GM21515 (cell line): ENCODE data around the gene FIG4.
"Not testable (repeated sequence)": the region's sequence is repeated elsewhere in the genome, so short reads cannot be mapped to it uniquely, and the experiment has no call there.

Experiments
- ATAC-seq: cut with Tn5 transposase; IDR thresholded peaks from one replicate; pipeline ENCODE4 v1.9.1; 2021; ENCODE audit not compliant: unreplicated experiment

FIG4 gene

DNA sequence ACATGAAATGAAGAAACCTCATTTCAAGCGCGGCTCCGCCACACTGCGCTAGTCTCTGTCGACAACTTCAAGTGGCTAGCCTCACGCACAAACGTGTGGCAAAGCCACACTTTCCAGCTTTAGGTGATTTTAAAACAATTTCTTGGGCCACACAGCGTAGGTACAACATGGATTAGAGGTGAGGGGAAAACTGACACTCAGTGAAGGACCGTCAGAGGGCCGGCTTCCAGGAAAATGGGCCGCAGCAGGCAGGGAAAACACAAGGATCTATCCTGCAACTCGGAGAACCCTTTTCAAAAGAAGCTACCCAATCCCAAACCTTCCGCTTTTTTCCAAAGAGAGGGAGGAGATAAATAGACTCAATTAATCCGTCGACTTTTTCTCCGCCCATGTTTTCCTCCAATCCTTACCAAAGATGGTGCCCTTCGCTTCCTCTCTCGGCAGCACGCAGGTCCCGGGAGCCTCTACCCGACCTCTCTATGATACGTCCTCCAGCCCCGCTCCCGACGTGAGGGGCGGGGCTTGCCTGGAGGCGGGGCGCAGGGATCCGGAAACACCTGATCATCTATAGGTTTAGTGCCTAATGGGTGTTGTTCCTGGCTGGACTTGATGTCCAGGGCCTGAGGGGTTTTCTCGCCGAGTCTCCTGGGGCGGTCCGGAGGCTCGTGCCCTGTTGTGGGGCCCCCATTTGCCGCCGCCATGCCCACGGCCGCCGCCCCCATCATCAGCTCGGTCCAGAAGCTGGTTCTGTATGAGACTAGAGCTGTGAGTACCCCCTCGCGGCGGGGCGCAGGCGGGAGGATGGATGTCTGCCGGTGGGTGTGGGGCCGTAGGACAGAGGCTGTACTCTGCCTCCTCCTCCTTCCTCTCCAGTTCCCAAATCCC lies at the start of gene FIG4, which contains the start of gene AK9:
FIG4 (plus strand) TSS at position 560 of the 885 bp plus-strand sequence; CDS start at position 700, 140 bp downstream.
AK9 (minus strand) TSS at position 466 of the 885 bp plus-strand sequence. CDS start 15,457 bp downstream, outside the sequence.
- peak; percentile 96 for ATAC-seq

DNA sequence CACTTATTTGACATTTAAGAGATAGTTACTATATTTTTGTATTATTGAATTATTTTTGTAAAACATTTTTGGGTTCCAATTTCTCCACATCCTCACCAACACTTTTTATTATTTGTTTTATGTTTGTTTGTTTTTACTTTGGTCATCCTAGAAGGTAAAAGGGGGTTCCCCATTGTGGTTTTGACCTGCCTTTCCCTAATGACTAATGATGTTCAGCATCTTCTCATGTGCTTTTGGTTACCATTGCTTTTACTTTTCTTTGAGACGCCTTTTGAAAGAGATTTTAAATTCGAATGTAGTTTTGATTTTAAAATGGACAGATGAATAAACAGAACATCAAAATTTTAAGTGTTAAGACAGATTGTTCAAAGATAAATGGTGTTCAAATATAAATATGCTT lies 47.0 kb upstream of the FIG4 start:
- no peak for ATAC-seq

DNA sequence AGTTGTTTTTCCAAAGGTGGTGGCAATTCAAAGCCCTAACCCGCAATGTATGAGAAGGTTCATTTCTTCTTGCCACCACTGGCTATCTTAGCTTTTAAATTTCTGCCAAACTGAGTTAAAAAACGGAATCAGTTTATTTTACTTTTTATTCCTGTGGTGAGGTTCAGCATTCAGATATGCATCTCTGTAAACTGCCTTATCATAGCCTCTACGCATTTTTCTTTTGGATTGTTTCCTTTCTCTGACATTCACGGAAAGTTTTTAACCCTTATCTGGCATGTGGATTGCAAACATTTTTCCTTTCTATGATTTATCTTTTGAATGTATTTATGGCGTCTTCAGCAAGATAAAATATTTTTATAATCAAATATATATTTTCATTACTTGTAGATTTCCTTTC lies 37.8 kb upstream of the FIG4 start:
- ATAC-seq, result no peak

DNA sequence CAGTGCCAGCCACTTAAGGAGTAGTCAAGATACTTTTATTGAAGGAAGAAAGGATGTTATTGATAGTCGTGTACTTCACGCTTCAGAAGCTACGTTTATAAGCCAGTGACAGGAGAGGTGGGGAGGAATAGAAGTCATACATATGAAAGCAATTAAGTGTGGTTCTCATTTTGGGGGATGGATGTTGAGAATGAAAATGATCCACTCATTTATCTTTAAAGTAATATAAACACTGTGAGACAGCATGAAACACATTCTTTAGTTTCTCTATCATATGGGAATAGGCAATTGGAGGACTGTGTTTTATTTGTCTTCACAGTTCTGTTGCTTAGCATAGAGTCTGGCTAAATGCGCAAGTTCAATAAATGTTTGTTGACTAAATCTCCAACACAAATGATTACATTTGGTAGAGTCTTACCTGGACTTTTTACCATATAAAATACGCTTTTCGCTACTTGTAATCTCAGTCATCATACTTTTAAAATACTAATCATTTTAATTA lies 35.3 kb upstream of the FIG4 start:
- no peak for ATAC-seq

DNA sequence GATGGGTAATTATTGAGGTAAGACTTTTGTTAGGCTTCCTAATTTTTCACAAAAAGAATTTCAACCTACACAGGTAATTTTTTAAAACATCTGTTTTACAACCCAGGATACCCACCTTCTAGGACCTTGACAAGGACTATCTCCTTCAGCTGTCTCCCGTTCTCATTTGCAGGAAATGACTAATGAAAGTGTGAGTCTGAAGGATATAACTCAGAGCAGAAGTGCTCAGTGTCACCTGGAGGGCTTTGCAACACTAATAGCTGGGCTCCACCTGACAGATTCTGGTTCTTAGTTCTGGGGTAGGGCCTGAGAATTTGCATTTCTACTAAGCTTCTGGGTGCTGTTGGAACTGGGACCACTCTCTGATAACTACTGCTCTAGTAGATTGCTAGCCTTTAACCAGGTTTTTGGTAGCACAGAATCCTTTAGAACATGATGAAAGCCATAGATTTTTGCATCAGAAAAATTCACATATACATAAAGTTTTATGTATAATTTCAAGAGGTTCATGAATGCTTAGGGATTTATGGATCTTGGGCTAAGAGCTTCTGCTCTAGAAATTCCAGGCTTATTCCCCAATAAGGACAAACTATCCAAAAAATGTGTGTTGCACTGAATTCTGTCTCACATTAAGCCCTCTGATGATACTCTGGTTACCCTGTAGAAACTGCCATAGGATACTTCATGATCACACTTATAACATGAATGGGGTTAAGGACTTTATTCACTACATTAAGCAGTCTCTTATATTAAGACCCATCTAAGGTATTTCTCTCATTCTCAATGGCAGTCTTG lies 30.4 kb upstream of the FIG4 start:
- ATAC-seq, result no peak

DNA sequence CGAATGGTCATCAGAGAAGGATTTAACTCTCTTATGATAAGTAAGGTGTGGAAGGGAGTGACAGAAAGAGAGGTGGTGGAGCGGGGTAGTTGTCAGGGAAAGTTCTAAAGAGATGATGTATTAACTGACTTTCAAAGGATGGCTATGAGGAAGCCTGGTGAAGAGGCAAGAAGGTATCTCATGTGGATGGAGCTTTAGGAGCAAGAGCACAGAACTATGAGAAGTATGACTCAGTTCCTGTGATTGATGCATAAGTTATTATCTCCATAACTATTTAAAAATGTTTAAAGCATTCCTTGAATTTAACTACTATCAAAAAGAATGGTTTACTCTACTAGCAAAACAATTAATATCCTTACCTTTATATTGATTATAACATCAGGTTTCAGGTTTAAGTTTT lies 28.9 kb upstream of the FIG4 start:
- no peak for ATAC-seq

DNA sequence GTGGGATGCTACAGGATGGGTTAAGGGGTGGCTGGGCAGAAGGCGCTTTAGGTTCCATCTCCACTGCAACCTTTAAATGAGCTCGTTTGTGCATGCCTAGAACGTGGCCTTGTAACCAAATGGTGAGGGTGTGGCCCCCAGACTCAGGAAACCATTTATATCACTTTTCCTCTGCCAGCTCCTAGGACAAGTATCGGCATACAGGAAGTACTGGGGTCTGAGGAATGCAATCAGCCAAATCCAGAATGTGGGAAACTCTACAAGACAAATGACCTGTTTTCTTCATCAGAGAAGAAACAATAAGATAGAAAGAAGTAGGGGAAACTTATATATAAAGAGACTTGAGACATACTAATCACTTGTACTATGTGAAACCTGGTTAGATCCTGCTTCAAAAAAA lies 21.3 kb upstream of the FIG4 start:
- no peak for ATAC-seq

DNA sequence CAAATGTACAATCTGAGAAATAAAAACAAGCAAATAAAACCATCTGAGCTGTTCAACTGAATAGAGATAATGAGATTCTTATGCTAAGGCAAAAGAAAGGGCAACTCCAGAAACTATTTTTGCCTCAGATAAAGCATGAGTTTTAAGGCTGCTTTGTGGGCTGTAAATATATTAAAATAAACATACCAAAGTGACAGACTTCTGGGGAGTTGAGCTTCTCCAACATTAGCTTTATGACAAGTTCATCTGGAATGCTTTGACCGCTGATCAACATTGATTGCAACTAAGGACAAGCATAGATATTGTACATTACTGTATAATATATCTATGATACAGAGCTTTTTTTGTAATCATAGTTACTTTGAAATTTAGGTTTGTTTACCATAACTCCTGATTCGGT lies 19.4 kb upstream of the FIG4 start:
- no peak for ATAC-seq

DNA sequence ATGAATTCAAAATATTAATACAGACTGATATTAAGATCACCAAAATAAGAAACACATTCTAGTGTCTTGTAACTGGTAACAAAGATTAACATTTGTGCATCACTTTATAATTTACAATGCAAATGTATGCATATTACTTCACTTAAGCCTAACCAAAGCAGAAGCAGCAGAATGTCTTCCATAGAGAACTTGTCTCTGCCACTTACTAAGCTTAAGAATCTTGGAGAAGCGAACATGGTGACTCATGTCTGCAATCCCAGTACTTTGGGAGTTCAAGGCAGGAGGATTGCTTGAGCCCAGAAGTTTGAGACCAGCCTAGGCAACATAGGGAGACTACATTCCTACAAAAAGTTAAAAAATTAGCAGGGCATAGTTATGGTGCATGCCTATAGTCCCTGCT lies 18.9 kb upstream of the FIG4 start:
- ATAC-seq, result no peak

DNA sequence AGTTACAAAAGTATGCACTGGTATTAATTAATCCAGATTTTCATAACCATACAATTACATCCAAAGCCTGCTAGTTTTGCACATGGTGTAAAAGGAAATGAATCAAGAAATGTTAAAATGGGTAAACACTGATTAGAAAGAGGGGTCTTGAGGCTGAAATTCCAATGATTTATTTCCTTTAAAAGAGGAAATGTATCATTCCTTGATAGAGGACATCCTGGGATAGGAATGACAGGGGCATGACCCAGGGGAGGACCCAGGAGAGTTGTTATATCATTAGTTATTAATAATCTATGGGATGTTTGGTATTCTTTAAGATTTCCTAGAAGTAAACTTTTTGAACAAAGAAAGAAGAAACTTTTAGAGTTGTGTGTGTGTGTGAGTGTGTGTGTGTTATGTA lies 18.3 kb upstream of the FIG4 start:
- ATAC-seq, result no peak

DNA sequence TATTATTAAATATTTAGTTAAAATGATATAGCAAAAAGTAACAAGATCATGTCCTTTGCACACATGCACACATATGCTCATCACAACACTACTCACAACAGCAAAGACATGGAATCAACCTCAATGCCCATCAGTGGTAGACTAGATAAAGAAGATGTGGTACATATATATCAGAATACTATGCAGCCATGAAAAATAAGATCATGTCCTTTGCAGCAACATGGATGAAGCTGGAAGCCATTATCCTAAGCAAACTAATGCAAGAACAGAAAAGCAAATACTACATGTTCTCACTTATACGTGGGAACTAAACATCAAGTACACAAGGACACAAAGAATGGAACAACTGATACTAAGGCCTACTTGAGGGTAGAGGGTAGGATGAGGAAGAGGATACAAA lies 14.4 kb upstream of the FIG4 start:
- ATAC-seq, result no peak

DNA sequence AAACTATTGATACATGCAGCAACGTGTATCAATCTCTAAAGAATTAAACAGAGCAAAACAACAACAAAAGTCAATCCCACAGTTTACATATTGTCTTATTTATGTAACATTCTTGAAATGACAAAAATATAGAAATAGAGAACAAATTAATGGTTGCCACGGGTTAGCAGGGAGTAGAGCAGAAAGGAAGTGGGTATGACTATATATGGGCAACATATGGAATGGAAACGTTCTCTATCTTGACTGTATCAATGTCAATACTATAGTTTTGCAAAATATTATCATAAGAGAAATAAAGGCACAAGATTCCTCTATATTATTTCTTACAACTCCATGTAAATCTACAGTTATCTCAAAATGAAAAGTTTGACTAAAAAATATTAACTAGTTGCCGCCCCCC lies 12.9 kb upstream of the FIG4 start:
- ATAC-seq, result no peak

DNA sequence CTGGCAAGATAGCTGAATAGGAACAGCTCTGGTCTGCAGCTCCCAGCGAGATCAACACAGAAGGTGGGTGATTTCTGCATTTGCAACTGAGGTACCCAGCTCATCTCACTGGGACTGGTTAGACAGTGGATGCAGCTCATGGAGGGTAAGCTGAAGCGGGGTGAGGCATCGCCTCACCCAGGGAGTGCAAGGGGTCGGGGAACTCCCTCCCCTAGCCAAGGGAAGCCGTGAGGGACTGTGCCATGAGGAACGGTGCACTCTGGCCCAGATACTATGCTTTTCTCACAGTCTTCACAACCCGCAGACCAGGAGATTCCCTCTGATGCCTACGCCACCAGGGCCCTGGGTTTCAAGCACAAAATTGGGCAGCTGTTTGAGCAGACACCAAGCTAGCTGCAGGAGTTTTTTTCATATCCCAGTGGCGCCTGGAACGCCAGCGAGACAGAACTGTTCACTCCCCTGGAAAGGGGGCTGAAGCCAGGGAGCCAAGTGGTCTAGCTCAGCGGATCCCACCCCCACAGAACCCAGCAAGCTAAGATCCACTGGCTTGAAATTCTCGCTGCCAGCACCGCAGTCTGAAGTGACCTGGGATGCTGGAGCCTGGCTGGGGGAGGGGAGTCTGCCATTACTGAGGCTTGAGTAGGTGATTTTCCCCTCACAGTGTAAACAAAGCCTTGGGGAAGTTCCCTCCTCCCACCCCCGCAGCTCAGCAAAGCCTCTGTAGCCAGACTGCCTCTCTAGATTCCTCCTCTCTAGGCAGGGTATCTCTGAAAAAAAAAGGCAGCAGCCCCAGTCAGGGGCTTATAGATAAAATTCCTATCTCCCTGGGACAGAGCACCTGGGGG lies 12.2 kb upstream of the FIG4 start:
- not testable (repeated sequence) for ATAC-seq

DNA sequence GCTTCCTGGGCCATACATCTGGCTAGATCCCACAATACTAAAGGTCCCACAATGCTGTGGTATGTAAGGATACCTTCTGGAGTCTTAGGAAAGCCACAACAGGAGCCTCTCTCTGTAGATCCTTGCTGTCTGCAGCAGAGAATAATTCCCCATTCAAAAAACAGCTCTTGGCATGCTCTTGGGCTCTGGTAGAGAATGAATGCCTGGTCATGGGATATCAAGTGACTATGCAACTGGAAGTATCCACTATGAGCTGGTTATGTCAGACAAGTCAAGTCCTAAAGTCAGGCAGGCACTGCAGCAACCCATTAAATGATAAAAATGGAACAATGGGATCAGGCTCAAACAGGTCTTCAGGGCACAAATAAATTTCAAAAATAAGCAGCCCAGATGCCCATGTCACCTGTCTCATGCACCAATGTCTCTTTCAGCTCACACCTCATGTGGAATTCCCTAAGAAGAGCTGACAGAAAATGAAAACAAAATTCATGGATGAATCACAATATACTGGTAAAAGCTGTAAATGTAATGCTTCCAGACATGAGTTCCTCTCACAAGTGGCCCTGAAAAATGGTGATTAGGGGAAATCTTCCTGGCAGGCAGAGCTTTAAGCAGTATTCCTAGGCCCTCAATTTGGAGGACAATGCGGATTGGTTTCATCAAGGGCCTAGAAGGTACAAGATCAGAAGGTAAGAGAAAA lies 4.4 kb upstream of the FIG4 start:
- ATAC-seq, result no peak

DNA sequence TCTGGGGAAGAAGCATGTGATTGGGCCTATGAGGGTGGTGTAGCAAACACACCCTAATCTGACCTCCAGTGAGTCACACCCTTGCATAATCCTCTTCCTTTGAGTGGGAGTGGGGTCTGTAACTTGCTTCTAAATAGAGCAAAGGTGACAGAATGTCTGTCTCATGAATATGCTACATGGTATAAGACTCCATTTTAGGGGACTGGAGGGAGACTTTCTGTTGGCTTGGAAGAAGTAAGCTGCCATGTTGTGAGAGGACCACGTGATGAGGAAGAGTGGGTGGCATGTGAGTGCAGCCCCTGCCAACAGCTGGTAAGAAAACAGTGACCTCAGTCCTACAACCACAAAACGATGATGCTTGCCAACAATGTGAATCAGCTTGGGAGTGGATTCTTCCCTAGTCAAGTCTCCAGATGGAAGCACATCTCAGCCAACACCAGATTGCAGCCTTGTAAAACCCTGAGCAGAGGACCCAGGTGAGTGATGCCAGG lies 3.8 kb upstream of the FIG4 start:
- no peak for ATAC-seq

DNA sequence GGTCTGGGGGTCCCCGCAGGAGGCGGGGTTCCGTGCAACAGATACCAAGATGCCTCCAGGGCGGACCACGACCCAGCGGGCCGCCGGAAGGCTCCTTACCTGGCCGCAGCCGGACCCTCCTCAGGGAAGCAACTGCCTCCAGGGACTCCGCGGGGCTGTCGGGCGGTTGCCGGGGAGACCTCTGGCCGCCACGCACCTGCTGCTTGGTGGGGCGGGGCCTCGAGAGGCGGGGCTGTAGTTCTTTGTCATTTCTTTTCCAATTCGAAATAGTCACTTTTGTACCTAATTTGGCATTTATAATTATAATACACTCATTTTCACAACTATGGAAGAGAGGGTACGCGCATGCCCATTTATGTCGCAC lies 741 bp upstream of the FIG4 start:
- ATAC-seq, result peak; percentile 43

DNA sequence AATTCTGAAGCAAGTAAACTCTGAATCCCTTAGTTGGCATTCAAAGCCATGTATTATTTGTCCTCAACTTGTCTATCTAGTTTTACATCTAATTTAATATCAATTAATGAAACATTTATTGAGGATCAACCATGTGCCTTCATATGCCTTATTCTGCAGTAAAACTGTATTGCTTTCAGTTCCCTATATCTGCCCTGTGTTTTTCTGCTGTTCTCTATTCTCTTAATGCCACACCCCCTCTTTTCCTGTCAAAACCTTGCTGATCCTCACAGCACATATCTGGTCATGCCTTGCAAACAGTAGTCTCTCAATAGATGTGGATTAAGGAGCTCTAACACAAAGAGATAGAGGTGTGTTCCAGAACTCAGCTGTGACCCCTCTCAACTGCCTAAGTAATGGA lies 2.0 kb downstream of the FIG4 start:
- ATAC-seq, result peak; percentile 48

DNA sequence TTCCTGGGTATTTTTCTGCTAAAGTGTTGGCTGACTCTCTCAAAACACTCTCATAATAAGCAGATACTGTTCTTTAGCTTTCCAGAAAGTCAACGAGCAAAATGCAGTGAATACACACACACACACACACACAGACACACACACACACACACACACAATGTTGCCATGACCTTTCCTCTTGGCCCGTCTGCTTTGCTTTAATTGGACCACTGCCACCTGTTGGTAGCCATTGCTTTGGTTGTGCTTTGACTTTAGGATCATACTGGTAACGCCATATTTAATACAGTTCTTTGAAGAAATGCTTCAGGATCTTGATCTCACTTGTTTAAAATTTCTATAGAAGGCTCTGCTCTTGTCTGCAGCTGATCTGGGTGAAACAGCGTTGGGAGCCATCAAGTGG lies 4.4 kb downstream of the FIG4 start:
- ATAC-seq, result no peak

DNA sequence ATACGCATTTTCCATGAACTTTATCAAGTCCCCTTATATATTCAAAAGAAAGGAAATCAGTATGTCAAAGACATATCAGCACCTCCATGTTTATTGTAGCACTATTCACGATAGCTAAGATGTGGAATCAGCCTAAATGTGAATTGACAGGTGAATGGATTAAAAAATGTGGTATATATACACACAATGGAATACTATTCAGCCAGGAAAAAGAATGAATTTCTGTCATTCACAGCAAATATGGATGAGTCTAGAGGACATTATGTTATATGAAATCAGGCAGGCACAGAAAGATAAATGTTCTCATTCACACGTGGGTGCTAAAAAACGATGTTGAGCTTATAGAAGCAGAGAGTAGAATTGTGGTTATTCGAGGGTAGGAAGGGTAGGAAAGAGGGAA lies 5.3 kb downstream of the FIG4 start:
- no peak for ATAC-seq

DNA sequence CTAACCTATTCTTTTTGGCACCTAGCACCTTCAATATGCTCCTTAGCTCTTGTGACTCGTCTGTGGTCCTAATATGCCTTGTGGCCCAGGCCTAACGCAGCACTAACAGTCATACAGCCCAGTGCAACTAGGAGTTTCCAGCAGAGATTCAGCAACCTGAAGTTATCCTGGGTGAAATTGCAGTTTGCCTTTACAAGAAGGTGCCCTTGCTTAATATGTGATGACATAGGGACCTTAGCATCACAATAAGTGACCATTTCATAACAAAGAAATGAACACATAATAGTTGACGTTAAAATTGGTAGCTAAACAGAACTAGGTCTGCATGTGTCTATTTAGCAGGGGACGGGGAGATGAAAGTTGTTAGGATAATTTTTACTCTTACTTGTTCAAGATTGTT lies 10.1 kb downstream of the FIG4 start:
- no peak for ATAC-seq
